CD4-positive, alpha-beta T cell treated with Interleukin-15 for 1 hour (primary cell): ENCODE data around the gene APOBEC2.
"Not testable (repeated sequence)": the region's sequence is repeated elsewhere in the genome, so short reads cannot be mapped to it uniquely, and the experiment has no call there.

Experiments
- DNase-seq: peaks from one replicate; pipeline ENCODE4 v3.0.0-alpha.2; 2020

The APOBEC2 gene

GRCh38 chr6:41053041-41053440, at the start of gene APOBEC2:
Gene APOBEC2, plus strand, starts transcription at chr6:41053202. Its CDS starts 146 bp downstream, at chr6:41053348.
- DNase-seq = no peak

GRCh38 chr6:41006217-41006616, 46.8 kb upstream of the APOBEC2 start:
- DNase-seq = peak; percentile 54

- DNase-seq = not testable (repeated sequence)
These were observed 46.0 kb upstream of the APOBEC2 start for GRCh38 chr6:41006980-41007379.

- no peak for DNase-seq
These were observed 45.0 kb upstream of the APOBEC2 start for GRCh38 chr6:41008011-41008410.

GRCh38 chr6:41009669-41010068, 43.3 kb upstream of the APOBEC2 start:
- DNase-seq = no peak

- no peak for DNase-seq
These were observed 41.3 kb upstream of the APOBEC2 start for GRCh38 chr6:41011673-41012072.

- DNase-seq = no peak
These were observed 39.4 kb upstream of the APOBEC2 start for GRCh38 chr6:41013466-41014153.

- DNase-seq = no peak
These were observed 38.2 kb upstream of the APOBEC2 start for GRCh38 chr6:41014780-41015179.

GRCh38 chr6:41015860-41016259, 37.1 kb upstream of the APOBEC2 start:
- DNase-seq = not testable (repeated sequence)

- no peak for DNase-seq
These were observed 35.3 kb upstream of the APOBEC2 start for GRCh38 chr6:41017663-41018062.

- DNase-seq = no peak
These were observed 31.2 kb upstream of the APOBEC2 start for GRCh38 chr6:41021832-41022231.

GRCh38 chr6:41022294-41022693, 30.7 kb upstream of the APOBEC2 start:
- no peak for DNase-seq

- no peak for DNase-seq
These were observed 29.9 kb upstream of the APOBEC2 start for GRCh38 chr6:41023114-41023513.

- no peak for DNase-seq
These were observed 27.0 kb upstream of the APOBEC2 start for GRCh38 chr6:41025966-41026530.

- DNase-seq = no peak
These were observed 25.8 kb upstream of the APOBEC2 start for GRCh38 chr6:41027241-41027640.

GRCh38 chr6:41027799-41028560, 25.0 kb upstream of the APOBEC2 start:
- DNase-seq = peak; percentile 62

- DNase-seq = no peak
These were observed 24.2 kb upstream of the APOBEC2 start for GRCh38 chr6:41028561-41029412.

GRCh38 chr6:41032830-41033229, 20.2 kb upstream of the APOBEC2 start:
- no peak for DNase-seq

- no peak for DNase-seq
These were observed 19.2 kb upstream of the APOBEC2 start for GRCh38 chr6:41033776-41034175.

GRCh38 chr6:41036186-41036585, 16.8 kb upstream of the APOBEC2 start:
- no peak for DNase-seq

GRCh38 chr6:41036601-41037000, 16.4 kb upstream of the APOBEC2 start:
- DNase-seq = no peak

GRCh38 chr6:41037107-41037900, 15.7 kb upstream of the APOBEC2 start:
- DNase-seq = no peak
